Activated naive CD4-positive, alpha-beta T cell (primary cell): ENCODE results near the gene INPP5B.
"Not testable (repeated sequence)": the region's sequence is repeated elsewhere in the genome, so short reads cannot be mapped to it uniquely, and the experiment has no call there.

Source experiments
- DNase-seq, 4 experiments: peaks; one replicate each; lab custom pipeline; 2025; lab: John Stamatoyannopoulos, UW

The INPP5B gene

DNA sequence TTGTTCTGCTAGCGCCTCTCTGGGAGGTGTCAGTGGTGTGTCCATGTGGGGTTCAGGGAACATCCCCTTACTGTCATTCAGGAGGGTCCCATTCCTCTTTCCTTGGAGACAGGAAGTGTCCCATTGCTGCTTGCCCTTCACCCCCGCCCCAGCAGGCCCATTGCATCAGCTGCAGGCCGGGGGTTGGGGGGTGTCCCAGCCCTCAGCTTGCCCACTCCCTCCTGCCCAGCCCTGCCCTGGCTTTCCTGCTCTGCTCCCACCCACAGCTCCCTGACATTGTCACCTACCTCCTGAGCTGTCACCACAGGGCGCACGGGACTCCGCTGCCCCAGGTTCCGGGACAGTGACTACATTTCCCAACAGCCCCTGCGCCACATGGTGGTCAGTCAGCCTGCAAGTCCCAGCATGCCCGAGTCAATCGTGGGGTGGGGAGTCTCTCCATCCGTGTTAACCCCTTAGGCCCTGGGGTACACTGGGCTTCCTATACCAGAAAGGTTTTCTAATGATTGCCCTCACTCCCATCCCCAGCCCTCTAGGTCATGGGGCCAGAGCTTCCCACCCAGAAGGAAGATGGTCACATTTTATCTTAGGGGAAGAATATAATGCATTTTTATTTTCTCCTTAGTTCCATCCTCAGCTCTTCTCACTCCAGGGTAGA lies at the start of gene INPP5B:
Gene INPP5B, minus strand, starts transcription at position 351 of the 658 bp plus-strand sequence. CDS start 745 bp downstream, outside the sequence.
- DNase-seq: peak; percentile 16 to 47 (median 27)

GRCh38 chr1:37995751-37996345 lies 49.0 kb upstream of the INPP5B start:
- DNase-seq: no peak

- no peak for DNase-seq
These were observed 48.2 kb upstream of the INPP5B start for GRCh38 chr1:37994886-37995566.

DNA sequence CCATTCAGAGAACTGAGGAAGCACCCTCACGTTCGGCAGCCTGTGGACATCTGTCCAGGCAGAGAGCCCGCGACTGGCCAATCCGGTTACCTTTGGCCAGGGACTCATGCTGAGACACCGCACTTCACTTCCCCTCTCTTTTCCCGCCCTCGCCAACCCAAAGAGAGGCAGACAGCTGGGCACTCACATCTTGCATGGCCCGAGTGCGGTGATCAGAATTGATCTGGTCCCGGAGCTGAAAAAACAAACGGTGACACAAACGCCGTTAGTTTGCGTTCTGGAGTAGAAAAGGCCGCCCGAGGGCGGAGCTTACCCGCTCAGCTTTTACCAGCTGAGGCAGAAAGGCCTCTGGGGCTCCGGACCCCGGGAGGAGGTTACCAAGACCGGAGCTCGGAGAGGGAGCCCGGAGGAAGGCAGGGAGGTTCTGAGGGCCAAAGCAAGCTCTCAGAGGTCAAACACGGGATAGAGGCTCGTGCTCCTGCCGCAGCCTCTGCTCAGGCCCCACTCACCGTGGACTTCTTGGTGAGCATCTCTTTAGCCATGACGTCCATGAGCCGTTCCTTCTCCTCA lies 42.6 kb upstream of the INPP5B start:
- peak in 1 of 4 experiments; percentile 39 for DNase-seq

- no peak for DNase-seq
These were observed 40.8 kb upstream of the INPP5B start for GRCh38 chr1:37987679-37988078.

DNA sequence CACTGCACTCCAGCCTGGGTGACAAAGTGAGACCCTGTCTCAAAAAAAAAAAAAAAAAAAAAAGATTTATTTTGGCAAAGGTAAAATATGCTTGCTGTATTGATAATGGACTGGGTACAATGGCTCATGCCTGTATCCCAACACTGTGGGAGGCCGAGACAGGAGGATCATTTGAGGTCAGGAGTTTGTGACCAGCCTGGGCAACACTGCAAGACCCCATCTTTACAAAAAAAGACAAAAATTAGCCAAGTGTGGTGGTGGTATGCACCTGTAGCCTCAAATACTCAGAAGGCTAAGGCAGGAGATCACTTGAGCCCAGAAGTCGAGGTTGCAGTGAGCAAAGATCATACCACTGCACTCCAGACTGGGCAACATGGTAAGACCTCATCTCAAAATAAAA lies 36.7 kb upstream of the INPP5B start:
- no peak for DNase-seq

DNA sequence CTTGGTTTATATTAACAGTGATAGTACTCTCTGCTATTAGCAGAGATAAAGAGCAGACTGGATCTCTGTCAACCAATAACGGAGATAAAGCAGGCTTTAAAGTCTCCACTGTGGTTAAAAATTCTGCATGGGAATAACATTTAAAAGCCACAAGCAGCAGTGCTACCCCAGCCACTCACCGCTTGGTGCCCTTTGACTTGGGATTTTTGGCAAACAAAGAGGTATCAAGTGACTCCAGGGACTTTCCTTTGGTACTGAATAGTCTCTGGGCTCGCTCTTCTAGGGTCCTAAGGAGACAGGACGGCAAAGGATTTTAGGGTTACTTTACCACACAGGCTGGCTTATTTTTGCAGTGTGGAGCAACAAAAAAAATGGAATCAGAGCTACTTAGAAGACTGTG lies 31.7 kb upstream of the INPP5B start:
- no peak for DNase-seq

- DNase-seq: not testable (repeated sequence)
These were observed 28.2 kb upstream of the INPP5B start for GRCh38 chr1:37975083-37975482.

DNA sequence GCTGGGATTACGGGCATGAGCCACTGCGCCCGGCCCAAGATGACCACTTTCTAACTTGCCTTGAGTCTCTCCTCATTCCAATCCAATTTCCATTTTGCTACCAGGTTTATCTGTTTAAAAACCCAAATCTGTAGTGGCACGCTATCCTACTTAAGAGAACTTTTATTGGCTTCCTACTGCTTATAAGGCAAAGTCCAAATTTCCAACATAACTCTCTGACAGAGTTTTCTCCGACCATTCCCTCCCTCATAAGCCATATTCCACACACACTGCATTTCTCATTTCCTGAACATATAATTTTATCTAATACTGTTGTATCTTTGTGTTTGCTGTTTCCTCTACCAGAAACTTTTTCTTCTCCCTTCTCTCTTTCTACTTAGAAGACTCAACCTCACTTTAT lies 27.7 kb upstream of the INPP5B start:
- DNase-seq: no peak

DNA sequence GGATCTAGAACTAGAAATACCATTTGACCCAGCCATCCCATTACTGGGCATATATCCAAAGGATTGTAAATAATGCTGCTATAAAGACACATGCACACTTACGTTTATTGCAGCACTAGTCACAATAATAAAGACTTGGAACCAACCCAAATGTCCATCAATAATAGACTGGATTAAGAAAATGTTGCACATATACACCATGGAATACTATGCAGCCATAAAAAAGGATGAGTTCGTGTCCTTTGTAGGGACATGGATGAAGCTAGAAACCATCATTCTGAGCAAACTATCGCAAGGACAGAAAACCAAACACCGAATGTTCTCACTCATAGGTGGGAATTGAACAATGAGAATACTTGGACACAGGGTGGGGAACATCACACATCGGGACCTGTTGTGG lies 26.8 kb upstream of the INPP5B start:
- DNase-seq: not testable (repeated sequence)

GRCh38 chr1:37965301-37965700 lies 18.4 kb upstream of the INPP5B start:
- no peak for DNase-seq

- not testable (repeated sequence) for DNase-seq
These were observed 17.3 kb upstream of the INPP5B start for GRCh38 chr1:37964106-37964505.

- DNase-seq: no peak
These were observed 11.8 kb upstream of the INPP5B start for GRCh38 chr1:37958690-37959089.

DNA sequence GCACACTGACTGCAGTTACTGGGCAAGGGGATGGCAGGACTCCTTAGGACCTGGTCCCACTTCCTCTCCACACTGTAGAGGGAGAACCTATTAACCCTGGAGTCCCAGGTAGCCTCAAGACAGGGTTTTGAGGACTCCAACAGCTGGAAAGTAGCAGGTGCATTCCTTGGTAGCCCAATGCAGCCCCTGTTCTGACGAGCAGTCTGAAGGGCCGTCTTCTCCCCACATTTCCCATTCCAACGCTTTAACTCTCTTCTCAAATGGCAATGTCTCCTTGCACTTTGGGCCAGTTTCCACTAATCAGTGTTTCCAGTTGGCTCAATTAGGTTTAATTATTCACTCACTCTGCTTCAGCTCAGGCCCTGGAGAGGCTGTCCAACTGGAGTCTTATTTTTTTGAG lies 8.8 kb upstream of the INPP5B start:
- no peak for DNase-seq

DNA sequence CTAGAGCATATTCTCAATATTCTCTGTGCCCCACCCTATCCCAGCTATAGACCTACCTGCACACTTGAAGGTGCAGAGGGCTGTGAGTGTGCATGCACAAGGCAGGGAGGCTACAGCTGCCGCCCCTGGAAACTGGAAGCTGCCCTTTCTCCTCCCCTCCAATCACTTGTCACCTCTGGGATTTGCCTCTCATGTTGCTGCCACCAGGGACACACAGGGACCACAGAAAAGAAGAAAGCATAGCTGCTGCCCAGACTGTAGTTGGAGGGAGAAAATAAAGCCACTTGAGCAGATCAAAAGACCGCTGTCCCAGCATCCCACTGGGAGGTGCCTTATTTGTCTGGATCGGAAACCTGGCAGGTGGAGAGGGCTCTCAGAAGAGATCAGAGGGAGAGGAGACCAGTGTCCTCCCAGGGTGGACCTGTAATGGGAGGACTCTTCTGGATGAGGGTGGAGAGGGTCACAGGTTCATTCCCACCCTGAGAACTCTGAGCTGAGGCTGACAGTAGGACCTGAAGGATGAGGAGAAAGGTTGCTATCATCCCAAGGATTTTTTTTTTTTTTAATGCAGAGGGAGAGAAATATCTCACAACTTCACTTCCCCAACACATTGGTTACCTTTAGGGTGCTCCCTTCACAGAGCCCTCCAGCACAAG lies 7.6 kb upstream of the INPP5B start:
- no peak for DNase-seq

GRCh38 chr1:37952738-37953137 lies 5.9 kb upstream of the INPP5B start:
- no peak for DNase-seq

DNA sequence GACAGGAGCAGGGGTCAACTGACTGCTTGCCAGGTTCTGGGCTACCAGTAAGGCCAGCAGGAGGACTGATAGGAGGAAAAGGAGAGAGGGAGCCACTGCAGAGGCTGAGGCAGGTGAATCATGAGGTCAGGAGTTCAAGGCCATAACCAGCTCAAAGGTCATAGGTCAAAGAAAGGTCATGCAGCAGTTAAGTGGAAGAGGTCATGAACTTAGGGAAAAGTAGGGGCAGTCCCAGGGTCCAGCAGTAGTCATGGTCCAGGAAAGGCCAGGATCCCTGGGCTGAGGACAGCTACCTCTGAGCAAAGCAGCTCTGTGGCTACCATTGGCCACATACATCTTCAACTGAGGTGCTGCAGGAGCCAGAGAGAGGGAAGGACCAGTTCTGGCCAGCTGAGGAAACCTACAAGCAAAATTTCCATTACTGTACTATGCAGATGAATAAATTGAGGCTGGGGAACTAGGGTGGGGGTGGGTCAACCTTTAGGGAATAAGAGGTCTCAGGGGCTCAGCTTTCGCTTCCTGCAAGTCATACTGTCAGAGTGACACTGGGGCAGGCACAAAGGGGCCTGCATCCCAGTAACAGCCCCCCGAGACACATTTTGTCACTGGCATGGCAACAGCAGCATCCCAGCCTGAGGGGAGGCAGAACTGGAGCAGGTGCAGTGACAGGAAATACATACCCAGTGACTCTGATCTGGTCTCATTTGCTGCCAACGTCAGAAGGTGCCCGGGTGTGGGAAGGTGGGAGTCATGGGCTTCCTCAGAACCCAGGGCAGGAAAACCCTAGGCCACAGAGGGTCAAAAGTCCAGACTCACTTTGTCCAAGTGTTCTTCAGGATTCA lies 5.2 kb upstream of the INPP5B start:
- no peak for DNase-seq

DNA sequence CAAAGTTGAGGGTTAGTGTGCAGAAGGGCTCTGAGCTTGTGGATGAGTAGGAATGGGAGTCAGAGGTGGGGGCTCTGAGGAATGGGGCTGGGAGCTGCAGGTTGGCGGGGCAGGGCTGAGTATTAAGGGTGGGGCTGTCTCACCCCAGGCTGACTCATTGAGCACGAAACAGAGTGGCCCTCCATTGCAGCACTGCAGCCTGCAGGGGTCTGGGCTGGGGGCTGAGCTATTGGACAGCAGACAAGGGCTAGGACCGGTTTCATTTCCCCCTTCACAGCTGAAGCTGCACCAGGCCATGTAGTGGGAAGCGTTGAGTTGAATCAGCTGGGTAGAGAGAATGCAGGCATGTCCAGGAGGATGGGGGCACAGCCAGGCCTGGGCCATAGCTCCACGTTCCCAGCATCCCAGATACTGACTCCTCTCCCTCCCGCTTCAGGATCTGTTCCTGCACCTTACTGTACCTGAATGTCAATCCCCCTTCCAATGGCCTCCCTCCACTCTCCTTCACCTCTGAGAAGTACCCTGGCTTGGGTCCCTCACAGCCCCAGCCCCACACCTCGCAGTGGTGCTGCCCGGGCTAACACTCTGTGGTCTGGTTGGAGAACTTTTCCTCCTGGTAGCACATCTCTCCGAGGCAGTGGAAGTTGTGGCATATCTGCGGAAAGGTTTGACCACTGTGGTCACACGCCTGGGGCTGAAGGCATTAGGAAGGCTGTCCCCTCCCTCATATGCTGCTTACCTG lies 4.4 kb upstream of the INPP5B start:
- DNase-seq: no peak

DNA sequence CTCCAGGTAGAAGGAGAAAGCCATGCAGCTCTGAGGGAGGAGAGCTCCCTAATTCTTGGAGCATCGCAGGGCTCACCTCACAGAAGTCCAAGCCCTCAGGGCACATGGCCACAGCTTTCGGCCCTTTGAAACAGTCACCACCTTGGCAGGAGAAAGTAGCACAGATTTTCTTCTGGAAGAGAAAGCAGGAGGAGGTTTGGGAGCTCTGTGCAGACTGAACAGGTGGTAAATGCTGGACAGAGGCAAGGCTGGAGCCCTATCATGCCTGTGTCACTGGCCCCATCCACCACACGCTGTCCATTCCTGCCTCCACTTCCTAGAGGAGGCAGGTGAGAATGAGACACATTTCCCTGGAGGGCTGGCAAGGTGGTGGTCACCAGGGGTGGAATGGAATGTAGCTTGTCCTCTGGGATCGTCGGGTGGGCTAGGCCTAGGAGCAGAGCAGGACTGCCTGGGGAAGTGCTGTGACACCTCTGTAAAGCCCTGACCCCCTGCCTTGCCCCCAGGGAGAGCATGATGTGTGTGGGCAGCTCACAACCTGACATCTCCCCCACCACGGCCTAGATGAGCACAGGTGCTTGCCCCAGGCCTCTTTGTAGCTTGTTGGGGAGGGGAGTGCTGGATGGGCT lies 2.8 kb upstream of the INPP5B start:
- DNase-seq: no peak

GRCh38 chr1:37948841-37949240 lies 2.0 kb upstream of the INPP5B start:
- DNase-seq: no peak
